Mucosa of gallbladder (tissue), 1 donor: Measurements from ENCODE around the gene ESAM. TPM values are rescaled to one million over a fixed set of nuclear protein-coding genes. Genes with fewer than 3 reads are reported as not detected.

ENCODE experiments used
- DNase-seq: peaks from one replicate; pipeline ENCODE4 v3.0.0-alpha.2; 2020; ENCODE audit warnings: low spot score
- total RNA-seq: library from RNA; stranded (reverse); gene quantifications from one replicate; pipeline ENCODE4 v1.2.1, GENCODE V29; 2021
- donor health status: DM: no; HTN: no; CAD: no.

ESAM gene
- total RNA-seq, 1 donor from 2014 or later = 22.0 TPM

DNA sequence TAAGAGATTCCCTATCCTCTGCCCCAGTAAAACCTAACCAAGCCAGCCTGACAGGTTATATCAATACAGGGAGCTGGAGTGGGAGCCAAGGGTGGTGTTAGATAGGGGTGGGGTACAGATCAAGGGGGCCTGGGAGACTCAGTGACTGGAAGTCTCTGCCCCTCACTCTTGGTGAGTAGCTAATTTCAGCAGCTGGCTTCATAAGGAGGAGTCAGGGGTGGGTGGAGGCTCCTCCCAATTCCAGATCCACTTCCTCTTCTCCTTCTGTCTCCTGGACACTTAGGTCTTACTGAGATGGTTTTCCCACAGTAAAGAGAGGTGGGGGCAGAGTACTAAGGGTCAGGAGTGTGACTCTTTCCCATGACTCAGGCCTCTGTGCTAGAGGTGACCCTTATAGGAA is 8.9 kb downstream of the ESAM start:
- no peak for DNase-seq

DNA sequence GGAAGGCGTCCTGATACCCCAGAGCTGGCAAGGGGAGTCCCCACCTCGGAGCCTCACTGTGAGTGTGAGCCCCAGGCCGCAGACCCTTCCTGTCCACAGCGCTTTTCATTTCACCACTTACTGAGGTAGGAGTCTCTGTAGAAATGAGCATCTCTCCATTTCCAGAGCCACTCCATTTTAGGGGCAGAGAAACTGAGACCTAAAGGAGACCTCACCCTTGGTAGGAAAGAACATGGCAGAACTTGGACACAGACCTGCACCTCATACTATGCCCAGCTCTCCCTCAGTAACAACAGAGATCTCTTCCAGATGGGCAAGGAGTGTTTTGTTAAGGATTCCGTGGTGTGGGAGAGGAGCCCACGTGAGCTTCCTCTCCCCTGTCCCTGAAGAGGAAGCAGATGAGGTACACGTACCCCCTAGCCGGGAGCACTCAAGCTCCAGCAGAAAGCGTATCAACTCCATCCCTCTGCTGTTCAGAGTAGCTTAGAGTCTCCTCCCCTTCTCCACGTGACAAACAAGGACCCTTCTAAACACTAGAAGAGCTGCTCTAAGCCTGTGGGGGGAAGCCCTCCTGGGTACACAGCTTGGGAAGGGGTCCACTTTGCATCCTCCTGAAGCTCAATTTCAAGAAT is 9.5 kb downstream of the ESAM start:
- DNase-seq = no peak

DNA sequence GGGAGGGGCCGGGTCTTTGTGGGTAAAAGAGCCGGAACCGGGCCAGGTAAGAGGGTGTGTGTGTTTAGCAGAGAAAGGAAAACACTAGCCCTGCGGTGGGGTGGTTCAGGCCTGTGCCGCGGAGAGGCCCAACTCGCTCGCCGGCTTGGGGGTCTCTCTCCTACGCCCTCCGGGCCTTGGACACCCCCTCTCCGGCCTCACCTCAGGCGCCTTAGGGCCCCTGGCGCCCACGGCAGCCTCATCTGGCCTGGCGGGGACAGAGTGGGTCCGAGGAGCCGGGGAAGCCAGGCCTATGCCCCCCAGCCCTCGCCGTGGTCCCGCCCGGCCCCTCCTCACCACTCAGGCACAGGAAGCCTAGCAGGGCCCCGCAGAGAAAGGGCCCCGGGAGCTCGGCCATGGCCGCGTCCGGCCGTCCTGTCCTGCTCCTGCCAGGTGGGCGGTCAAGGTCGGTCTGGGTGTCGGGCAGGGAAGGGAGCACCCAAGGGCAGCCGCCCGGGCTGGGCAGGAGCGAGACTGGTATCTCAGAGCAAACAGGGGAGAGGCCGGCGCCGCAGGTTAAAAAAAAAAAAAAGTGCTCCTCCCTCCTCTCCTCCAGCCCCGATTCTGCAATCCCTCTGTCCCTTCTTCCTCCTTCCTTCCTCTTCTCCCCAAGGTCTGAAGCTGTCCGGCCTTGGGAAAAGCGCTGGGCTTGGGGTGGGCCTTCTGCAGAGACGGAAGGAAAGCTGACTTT is 10.2 kb downstream of the ESAM start, which contains the start of gene VSIG2:
Gene VSIG2 (minus strand): TSS at position 515 of the 730 bp plus-strand sequence. CDS start 118 bp downstream, at position 397.
- no peak for DNase-seq

DNA sequence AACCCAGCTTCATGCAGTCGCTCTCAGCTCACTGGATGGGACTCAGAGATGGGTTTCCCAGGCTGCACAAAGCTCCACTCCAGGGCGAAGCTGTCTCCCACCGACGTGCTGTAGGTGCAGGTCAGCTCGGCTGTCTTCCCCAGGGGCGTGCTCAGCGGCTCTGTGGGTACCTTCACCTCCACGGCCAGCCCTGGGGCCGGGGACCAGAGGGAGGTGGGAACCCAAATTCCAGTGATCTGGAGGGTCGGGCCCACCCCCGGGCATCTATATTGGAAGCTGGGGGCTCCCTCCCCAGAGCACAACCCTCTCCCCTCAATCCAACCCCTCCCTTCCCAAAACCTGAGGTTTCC is 10.7 kb downstream of the ESAM start:
- no peak for DNase-seq

DNA sequence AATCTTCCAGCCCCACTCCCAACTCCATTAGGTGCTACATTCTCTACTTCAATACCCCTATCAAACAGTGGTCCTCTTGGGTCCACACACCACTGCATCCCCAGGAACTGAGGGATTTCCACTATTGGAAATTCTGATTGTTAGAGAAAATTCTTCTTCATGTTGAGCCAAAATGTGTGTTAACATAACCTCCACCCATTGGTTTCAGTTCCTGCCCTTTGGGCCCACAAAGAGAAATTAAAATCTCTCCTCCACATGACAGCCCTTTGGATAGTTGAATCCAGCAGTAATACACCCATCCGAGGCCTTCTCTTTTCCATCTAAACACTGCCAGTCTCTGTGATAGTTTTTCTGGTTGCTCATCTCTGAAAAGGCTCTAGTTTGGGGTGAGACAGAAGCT is 12.2 kb downstream of the ESAM start:
- DNase-seq = no peak

DNA sequence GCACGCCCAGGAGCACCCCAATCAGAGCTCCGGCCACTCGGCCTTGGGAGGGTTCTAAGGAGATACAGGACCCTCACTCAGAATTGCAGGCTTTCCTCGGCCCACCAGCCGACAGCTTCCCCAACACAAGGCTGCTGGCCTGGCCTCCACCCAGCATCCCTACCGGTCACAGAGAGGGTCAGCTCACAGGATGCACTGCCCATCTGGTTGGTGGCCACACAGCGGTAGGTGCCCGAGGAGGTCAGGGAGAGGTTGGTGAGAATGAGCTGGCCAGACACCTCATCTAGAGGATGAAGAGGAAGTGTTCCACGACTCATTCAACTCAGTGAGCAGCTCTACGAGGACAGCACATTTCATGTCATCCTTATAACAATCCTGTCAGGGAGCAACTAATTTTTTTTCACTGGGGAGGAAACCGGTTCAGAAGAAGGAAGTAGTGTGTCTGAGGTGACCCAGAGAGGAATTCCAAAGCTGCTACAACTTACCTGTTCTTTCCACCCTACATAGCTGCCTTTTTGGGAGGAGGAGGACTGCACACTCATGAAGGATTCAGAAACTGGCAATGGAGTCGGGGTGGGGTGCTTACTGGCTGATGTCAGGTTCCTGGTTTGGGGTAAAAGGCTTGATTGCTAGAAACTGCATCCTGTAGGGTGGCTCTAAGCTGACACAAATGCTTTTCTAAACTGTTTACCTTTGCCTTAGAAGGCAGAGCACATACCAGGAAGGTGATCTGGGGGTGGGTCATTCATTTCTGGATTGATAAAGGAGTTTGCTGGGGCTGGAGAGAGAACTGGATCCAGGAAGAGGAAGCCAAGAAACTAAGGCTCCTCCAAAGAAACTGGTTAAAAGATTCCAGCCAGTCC is 13.4 kb downstream of the ESAM start:
- no peak for DNase-seq

DNA sequence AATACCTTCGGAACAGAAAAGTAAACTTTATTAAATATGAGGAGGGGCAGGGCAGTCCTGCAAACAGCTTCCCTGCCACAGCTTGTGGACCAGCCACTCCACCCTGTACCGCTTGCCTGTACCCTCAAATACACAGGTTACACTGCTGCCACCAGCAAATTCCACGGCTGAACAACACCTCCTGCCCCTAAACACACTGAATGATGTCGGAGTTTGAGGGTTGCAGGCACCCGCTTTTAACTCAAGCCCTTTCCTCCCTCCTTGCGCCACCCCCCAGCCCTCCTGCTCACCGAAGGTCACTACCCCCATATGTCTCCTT is 14.0 kb downstream of the ESAM start:
- DNase-seq = no peak

DNA sequence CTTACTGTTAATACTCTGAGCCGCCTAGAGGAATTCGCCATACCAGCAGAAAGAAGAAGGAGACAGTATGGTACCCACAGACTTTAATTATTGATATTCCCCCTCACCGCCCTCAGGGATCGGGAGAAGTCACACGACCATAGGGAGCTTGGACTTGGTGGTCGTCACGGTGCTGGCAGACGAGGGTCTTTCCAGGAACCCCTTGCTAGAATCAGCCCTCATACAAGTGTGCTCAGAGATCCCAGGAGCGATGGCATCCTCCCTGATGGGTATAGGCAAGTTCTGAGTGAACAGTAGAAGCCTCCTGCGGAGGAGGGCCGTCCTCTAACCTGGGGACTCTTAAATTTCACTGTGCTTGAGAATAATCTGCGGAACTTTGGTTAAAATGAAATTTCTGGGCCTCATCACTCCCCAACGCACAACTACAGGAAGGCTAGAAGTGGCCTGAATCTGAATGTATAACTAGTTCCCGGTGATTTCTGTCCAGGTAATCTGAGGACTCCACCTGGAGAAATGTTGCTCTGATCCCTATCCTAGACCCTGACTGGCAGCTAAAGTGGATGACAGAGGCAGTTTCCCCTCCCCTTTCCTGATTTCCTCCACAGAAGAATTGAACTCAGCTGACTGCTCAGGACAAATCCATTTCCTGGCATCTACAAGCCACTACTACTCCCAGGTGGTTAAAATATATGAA is 14.5 kb downstream of the ESAM start:
- DNase-seq = no peak

DNA sequence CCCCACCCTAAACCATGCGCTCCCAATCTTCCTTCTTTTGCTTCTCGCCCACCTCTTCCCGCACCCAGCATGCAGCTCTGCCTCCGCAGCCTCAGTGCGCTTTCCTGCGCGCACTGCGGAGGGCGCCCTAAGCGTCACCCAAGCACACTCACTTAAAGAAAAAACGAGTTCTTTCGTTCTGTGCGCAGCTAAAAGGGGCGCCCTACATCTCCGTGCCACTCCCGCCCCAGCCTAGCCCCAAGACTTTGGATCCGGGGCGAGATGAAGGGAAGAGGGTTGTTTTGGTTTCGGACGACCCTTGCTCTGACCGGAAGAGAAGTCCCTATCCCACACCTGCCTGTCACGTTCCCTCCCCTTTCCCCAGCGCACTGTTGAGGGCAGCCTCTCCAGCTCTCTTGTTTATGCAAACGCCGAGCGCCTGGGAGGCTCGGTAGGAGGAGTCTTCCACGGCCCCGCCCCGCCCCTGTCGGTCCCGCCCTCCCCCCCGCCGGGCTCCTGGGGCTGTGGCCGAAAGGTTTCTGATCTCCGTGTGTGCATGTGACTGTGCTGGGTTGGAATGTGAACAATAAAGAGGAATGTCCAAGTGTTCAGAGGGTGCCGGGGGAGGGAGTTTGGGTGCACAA is 15.4 kb downstream of the ESAM start:
- peak; percentile 89 for DNase-seq

DNA sequence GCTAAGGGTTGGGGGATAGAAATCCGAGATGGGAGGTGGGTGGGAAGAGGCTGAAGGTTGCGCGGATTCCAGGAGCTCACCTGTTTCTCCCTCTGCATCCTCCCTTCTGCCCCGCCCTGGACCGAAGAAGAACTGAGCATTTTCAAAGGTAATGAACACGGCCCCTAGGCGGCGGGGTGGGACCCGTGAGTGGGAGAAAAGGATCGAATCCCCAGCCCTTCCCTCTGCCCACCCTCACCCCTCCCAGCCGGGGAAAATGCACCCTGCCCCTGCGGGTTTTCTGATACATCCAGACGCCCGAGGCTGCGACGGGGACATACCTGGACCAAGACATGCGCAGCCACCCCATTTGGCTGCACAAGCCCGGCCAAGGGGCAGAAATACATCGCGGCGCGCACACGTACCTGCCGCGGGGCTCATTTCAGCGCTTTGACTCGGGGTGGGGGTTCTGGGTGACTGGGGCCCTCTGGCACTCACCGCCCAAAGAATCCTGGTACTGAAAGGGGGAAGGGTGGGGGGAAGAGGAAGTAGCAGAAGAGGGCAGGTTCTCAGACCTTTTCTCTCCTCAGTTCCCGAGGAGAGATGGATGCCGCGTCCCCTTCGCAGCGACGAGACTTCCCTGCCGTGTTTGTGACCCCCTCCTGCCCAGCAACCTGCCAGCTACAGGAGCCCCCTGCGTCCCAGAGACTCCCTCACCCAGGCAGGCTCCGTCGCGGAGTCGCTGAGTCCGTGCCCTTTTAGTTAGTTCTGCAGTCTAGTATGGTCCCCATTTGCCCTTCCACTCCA is 16.1 kb downstream of the ESAM start:
- no peak for DNase-seq

DNA sequence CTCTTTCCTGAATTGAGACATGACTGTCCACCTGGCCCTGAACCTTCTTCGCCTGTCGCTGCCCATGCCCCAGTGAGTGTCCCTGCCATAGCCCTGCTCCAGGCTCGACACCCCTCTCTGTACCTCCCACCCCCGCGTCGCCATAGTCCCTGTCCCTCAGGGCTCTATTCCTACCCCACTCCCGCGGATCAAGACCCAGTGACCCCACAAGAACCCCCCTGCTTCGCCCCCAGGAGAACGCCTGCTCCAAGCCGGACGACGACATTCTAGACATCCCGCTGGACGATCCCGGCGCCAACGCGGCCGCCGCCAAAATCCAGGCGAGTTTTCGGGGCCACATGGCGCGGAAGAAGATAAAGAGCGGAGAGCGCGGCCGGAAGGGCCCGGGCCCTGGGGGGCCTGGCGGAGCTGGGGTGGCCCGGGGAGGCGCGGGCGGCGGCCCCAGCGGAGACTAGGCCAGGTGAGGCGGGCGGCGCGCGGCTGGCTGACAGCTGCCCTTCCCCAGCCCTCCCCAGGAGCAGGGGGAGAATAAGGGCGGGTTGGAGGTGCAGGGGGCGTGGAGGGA is 16.7 kb downstream of the ESAM start:
- DNase-seq = no peak

DNA sequence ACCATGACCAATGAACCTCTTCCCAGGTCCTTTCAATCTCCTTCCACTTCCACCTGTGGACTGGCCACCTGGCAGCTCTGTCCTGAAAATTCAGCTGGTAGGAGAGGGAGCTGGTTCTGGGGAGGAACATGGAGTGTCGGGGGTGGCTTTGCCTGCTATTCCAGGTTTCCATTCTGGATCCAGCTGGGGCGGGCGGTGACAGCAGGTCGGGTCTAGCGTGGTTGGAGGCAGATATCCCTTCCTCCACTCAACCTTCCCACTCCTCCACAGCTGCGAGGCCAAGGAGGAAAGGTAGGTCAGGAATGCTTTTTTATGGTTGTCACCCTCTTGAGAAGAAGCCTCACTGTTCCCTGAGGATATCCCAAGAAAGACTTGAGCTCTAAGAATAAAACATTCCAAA is 19.0 kb downstream of the ESAM start:
- no peak for DNase-seq

DNA sequence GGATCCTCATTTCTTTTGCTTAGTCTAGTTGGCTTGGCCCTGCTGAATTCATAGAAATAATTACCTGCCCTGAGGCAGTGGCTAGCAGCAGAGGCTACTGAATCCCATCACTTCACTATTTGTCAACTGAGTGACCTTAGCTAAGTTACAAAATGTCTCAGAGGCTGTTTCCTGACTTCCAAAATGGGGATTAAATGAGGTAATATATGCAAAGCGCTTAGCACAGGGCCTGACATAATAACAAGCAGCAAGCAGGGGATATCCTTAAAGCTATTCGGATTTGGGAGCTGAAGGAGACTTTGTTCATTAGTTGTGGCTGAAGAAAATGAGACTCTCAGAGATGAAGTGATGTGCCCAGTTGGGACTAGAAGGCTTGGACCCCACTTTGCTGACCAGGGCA is 19.5 kb downstream of the ESAM start:
- DNase-seq = no peak

DNA sequence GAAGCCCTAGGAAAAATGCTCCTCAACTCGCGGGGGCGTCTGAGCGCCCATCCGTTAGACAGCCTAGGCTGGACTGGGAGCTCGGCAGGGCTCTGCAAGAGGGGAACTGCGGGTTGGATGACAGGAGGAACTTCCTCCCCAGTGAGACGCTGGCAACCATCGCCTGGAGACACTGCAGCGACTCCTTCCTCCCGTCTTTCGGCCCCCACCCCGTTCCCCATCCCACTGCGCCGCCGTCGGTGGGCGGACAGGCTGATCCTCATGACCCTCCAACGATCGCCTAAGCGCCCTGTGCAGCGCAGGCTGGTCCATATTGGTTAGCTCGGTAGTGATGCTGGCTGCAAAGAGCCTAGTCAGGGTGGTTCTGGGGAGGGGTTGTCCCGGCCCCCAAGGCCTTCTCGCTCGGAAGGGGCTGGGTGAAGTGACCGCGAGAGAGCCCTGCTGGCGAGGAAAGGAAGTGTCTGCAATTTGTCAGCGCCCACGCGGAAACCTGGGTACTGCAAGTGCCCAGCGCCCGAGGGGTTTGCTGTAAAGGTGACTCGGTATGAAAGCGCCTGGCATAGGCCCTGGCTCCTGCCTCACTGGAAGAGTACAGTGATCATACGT is 21.7 kb downstream of the ESAM start:
- no peak for DNase-seq

DNA sequence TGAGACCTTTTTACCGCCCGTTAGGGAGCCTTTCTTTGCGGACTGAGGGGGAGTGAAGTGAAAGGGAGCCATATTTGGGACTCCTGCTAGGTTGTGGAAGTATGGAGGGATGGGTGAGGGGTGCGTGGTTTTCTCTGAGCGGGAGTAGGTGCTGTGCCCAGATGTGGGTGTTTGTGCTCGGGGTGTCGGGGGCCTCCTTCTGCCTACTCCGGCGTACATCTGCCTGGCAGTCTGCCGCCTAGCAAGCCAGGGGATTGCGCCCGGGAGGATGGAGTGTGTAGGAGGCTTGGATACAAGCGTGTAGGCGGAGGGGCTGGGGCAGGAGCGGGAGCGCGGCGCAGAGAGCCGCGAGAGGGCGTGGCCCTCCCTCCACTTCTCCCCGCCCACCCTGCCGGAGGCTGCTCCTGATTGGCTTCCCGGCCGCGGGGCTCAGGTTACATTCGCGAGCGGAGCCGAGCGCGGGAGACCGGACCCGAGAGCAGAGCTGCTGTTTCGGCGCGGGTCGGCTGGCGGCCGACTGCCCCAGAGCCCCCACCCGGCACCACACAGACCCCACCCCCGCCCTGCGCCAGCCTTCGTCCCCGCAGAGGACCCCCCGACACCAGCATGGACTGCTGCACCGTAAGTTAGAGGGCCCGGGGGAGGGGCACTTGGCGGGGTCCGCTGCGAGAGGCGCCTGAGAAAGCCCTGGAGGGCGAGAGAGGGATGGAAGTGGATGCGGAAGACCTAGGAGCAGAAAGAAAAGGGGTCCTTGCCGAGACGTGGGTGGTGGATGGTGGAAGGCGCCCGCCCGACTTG is 22.4 kb downstream of the ESAM start, which contains the start of gene NRGN:
Gene NRGN (plus strand): TSS at position 464 of the 798 bp plus-strand sequence. CDS start 143 bp downstream, at position 607.
- peak; percentile 90 for DNase-seq

DNA sequence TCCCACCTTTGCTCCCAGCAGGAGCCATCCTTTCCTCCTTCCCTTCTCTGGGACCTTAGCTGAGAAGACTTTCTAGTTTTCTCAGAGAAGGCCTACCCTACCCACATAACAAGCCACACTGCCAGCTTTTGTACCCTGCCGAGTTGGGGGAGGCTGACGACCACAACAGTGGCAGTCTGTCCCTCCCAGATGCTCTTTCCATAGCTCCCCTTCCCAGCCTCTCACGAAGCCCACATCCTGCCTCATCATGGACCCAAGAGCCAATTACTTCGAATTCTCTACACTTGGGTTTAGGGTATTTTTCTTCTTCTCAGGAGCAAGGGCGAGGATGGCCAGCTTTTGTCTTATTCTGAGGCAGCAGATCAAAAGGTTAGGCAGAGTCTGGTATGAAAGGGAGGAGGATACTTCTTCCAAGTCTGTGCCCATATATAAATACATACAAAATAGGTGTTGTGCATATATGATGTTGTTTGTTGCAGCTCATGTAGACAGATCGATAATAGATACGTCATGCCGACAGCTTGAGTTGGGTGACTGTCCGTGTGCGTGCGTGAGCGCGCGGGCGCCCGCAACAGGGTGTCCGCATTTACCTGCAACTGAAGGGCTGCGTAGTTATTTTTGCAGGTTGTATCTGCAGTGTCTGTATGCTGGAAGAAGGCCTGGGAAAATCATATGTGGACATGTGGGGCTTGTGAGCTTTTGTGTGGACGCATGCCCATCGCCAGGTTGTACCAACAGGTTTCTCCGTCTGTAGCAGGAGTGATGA is 23.2 kb downstream of the ESAM start:
- no peak for DNase-seq

DNA sequence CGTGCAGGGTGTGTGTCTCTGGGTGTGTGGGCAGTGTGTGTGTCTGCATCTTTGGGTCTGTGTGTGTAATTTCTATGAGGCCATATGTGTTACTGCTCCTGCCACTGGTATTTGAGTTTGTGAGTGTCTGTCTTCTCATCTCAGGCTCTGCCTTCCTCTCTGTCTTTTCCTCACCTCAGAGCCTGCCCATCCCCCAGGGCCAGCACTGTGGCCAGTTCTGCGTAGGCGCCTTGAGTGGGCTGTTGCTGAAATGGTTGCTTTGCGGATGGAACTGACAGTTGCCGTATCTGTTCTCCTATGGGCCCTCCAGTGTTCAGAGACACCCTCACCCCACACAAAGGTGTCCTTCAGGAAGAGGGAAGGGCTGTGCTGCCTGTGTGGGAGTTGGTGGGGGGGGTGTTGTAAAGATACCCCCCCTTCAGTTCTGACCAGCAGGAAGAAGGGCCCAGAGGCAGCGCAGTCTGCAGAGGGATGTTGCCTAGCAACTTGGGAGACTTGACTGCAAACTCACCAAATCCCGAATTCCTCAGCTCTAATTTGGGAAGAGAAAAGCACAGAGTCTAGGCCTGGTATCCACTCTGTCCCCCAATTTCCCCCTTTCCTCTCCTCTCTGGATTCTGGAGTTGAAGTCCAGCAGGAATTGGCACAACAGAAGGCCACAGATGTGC is 24.3 kb downstream of the ESAM start:
- no peak for DNase-seq

DNA sequence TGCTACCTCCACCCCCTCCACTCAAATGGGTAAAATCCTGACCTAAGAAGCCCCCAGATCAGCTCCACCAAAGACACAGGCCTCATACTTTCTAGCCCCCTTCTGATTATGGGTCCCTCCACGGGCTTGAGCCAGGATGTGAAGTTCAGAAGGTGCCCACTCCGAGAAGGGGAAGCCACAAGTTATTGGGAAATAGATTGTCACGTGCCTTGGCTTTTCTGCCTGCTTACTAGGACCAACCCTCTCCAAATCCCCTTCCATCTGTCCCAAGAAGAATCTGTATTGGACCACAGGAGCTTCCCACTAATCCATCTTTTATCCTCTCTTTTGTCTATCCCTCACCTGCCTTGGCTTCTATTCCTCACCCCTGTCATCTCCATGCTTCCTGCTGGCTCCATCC is 25.4 kb downstream of the ESAM start:
- DNase-seq = no peak
